GM20000 (cell line): ENCODE measurements around the gene PLP2.

ENCODE experiments used
- DNase-seq: peaks from one replicate; pipeline ENCODE4 v3.0.0; 2012; ENCODE audit warnings: low spot score
- CTCF ChIP-seq: IDR thresholded peaks from 2 replicates; pipeline ENCODE4 v1.5.1; 2012; ENCODE audit warnings: mild to moderate bottlenecking, control low read depth; ENCODE audit errors: extremely low read depth, missing control alignments

Gene PLP2

GRCh38 chrX:49199906-49200771 lies 28.4 kb downstream of the PLP2 start, which contains the start of gene SYP:
TSS of gene SYP (minus strand) at chrX:49200193. CDS start at chrX:49200186, 7 bp downstream.
- peak; percentile 93 for DNase-seq
- no peak for TF ChIP-seq CTCF

GRCh38 chrX:49202022-49202421 lies 30.3 kb downstream of the PLP2 start:
- no peak for DNase-seq
- no peak for TF ChIP-seq CTCF

GRCh38 chrX:49203536-49203935 lies 31.8 kb downstream of the PLP2 start:
- no peak for TF ChIP-seq CTCF
- DNase-seq = no peak

- DNase-seq = no peak
- TF ChIP-seq CTCF = no peak
These were observed 32.3 kb downstream of the PLP2 start for GRCh38 chrX:49204017-49204416.

- DNase-seq = no peak
- TF ChIP-seq CTCF = no peak
These were observed 33.0 kb downstream of the PLP2 start for GRCh38 chrX:49204709-49205108.

- TF ChIP-seq CTCF = no peak
- no peak for DNase-seq
These were observed 33.7 kb downstream of the PLP2 start for GRCh38 chrX:49205443-49205842.

GRCh38 chrX:49206543-49206942 lies 34.8 kb downstream of the PLP2 start:
- DNase-seq = no peak
- no peak for TF ChIP-seq CTCF
